ENCODE results near the gene BCAS1.

The BCAS1 gene

DNA sequence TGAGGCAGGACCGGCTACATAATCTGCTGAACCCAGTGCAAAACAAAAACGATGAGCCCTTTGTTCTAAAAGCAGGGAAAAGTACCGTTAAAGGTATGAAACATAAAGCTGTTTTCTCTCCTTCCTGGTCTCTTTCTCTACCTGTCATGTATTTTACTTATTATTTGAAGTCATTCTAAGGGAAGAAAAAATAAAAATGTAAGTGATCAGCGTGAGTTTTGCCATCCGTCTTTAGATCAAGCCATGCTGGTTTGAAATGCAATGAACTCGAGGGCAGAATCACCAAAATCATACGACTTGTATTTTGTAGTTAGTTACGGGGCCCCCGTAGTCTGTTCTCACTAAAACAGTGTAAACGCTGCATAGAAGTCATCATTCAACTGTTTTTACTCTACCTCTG is 2.9 kb upstream of the BCAS1 start:
- no peak for DNase-seq

DNA sequence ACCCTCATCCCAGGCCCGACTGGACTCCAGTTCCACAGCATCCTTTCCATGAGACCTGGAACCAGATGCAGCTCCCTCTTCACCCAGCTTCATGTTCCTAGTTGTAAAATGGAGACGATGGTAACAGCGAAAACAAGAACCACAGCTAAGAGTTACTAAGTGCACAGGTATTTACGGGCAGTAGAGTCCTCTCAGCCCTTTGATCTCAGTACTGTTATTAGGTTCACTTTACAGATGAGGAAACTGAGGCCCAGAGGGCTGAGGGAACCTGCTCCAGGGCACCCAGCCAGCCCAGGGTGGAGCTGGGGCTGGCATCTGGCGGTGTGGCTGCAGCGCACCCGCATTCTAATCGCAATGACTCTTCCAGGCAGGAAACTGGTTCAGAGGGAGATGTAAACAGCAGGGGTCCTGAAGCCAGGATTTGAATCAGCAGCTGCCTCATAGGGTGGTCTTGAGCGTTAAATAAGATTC is 858 bp downstream of the BCAS1 start:
- no peak for DNase-seq

DNA sequence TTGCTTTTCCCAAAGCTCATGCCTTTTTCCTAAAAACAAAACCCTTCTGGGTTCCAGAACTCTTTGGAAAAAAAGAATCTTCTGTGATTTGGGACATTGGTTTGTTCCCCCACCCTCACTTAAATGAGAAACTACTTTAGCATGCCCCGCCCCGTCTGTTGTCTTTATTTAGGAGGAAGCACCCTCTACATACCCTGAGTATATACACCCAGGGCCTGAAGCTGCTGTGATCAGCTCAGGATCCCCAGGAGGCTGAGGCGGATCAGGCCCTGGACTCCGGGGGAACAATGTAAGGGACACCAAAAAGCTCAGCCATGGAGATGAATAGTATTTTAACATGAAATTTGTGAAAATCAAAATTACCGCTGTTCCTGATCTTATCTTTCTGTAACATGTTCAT is 1.4 kb downstream of the BCAS1 start:
- no peak for DNase-seq

DNA sequence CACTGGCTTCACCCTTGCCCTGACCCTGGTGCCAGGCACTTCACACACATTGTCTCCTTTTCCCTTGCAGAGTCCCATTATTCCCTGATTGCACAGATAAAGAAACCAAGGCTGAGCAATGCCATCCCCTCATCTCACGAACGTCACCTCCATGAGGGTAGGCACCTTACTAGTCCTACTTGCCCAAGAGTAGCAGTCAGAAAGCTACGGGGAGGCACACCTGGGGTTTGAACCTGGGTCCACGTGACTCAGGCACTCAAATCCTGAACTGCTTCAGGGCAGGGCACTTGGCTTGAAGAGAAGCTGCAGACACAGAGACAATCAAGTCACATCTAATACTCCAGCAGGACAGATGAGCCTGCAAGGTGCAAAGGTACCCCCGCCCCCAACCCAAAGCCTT is 1.9 kb downstream of the BCAS1 start:
- DNase-seq, result no peak

DNA sequence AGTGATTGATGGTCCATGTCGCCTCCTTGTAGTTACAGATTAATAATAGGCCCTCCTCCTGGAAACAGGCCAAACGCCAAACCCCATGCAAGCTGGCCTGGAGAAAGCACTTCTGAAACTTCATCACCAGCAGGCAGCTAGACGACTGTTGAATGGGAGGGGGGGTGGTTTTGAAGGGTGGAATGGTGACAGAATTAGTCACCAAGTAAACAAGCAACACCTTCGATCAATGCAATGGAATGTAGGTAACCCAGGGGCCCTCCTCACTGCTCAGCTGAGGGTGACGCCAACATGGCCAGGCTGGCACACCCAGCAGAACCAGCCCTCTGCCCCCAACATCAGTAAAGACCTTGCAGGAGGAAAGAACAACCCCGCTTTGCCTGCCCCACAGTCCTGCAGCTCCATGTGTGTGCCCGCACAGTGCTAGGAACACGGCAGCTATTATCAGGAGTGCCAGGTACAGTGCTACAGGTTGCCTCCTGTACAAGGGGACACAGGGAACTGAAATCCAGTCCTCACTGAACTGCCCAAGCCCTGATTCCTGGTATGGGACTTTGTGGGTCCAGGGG is 2.7 kb downstream of the BCAS1 start:
- DNase-seq, result no peak

DNA sequence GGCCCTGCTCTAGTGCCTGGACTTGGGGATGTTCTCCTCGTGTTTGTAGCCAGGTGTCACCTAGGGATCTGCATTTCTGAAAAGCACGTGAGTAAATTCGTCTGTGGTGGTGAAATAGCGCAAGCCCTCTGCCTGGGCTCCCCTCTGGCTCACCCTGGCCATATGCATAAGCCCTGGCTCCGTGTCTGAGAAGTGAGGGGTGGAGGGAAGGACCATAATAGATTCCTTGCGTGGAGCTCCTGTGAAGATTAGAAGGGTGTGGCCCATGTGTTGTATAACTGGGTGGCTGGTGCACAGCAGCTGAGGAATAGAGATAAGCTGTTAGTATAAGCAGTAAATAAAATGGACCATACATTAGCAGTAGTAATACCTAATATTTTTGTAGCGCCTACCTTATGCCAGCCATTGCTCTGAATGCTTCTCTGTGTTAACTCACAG is 4.8 kb downstream of the BCAS1 start:
- DNase-seq, result no peak

DNA sequence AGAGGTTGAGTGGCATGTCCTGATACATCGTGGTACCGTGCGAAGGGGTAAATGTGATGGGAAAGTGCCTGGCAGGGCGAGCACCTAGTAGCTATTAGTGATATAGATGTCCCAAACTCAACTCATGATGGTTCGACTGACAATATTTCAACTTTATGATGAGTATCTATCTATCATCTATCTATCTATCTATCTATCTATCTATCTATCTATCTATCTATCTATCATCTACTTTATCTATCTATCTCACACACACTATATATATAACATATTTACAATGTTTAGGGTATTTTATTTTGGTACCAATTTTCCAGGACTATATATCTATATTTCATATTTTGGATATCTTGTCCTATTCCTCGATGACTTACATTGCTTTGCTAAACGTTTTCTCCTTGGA is 5.5 kb downstream of the BCAS1 start:
- DNase-seq, result no peak

DNA sequence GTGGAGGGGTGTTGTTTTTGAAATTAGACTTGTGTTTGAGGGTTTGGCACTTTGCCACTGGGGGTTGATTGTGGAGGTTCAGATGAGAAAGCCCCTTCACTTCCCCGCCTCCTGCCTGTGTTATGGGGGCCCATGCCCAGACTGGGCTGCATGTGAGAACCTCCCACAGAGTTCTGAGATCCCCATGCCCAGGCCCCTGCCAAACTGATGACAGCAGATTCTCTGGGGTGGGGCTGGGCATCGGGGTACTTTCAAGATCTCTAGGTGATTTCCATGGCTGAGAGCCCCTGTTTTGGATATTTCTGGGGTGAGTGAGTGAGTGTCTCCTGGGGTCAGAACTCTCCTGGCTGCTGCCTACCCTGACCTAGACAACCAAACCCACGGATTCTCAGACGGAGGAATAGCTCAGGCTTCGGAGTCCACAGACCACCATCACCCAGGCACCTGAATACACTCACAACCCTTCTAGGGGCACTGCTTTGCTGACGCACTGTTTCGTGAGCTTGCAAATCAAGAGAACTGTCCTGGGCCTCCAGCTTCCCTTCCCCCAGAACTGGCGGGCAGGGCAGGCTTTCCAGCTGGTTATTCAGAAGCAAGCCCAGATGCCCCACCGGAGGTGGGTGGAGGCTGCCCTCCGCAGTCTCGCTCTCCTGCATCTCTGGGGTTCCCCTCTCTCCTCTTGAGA is 6.3 kb downstream of the BCAS1 start:
- DNase-seq, result no peak

DNA sequence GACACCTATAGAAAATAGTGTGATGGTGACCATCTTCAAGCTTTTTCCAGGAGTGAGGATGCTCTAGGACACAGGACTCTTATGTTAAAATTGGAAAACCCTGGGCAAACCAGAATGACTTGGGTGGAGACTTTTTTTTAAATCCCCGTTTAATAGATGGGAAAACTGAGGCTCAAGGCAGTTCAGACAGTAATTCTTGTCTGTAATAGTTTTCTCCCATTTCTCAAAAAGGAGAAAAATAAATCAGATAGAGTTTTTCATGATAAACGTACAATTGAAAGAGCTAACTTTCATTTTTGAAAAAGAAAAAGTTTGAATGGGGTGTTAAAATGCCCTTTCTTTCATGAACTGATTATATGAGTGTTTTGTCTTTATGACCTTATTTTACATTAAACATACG is 6.8 kb downstream of the BCAS1 start:
- no peak for DNase-seq

DNA sequence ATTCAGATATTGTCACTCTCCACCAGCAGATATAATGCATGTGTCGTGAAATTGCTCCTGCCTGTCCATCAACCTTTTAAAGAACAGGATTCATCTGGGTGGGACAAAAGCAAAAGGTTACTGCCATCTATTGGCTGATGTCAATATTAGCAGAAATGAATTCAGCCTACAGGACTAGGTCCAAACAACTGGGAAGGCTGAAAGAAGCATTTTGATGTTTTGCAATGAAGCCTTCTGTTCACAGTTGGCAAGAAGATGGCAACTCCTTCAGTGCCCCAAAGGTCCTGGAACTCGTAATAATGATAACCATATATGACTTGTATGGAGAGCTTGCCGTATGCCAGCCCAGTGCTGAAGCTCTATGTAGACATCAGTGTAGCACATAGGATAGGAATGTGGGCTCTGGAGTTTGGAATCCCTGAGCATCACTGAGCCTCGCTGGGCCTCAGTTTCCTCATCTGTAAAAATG is 7.5 kb downstream of the BCAS1 start:
- DNase-seq, result no peak

DNA sequence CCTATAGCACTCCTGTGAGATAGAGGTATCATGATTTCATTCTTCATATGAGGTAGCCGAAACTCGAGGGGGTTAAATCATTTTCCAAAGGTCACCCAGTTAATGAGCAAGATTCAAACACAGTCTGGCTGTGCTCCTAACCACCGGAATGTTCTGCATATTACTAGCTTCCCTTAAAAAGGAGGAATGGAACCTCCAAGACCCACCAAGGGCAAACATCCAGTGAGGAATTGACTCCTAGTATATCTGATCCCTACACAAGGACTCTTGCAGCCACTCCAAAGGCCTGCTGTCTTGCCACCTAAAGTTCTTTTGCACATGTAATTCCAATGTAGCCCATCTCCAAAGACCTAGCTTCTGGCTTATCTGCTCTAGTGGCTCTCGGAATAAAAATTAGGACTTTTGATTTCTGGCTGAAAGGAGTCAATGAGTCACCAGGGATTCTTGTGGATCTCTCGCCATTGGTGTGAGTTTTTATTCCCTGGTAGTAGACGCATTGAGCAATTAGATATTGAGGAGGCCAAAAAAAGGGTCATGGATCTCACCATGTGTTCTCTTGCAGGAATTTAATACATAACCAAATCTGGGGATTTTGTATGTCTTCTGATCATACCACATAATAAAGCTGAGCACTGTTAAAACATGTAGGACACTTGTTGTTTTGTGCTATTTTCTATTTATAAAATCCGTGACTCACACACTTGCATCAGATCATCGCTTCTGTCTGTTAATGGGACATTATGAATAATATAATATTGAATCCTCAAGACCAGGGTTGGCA is 9.1 kb downstream of the BCAS1 start:
- DNase-seq, result no peak

DNA sequence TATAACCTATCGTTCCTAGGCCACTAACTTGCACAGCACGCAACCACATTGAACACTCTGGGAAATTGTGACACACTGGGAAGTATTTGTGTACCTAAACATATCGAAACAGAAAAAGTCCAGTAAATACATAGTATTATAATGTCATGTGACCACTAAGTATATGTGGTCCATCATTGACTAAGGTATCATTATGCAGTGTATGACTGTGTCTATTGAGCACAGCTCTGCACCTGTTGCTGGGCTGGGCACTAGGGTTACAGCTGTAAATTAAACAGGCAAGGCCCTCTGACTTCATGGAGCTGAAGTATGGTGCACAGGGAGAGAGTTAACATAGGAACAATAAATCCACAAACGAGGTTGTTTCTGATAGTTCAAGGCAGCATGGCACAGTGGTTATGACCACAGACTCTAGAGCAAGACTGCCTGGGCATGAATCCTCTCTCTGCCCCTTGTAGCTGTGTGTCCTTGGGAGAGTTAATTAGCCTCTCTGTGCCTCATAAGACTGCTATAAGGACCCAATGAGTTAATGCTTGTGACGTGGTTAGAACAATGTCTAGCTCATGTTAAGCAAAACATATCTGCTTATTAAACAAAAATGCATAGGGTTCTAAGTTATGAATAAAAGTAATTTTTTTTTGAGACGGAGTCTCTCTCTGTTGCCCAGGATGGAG is 10.6 kb downstream of the BCAS1 start:
- no peak for DNase-seq

DNA sequence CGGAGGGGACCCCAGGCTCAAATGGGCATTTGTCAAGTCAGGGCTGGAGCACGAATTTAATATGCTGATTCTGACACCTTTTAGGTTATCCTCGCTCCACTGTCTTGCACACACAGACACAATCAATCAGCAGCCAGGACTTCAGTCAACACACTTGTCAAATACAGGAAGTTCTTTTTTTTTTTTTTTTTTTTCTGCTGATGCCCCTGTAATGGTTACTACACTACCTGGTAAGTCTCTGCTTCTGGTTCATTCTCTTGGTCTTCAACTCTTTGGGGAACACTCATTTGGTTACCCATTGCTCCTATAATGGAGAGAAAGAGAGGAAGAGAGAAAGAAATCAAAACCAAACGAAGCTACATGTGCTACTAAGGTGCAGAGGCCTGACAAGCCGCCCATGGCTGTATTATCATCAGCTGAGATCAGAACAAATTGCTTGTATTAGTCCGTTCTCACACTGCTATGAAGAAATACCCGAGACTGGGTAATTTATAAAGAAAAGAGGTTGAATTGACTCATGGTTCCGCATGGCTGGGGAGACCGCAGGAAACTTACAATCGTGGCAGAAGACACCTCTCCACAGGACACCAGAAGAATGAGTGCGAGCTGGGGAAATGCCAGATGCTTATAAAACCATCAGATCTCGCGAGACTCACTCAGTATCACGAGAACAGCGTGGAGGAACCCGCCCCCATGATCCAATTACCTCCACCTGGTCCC is 11.8 kb downstream of the BCAS1 start:
- DNase-seq, result no peak

DNA sequence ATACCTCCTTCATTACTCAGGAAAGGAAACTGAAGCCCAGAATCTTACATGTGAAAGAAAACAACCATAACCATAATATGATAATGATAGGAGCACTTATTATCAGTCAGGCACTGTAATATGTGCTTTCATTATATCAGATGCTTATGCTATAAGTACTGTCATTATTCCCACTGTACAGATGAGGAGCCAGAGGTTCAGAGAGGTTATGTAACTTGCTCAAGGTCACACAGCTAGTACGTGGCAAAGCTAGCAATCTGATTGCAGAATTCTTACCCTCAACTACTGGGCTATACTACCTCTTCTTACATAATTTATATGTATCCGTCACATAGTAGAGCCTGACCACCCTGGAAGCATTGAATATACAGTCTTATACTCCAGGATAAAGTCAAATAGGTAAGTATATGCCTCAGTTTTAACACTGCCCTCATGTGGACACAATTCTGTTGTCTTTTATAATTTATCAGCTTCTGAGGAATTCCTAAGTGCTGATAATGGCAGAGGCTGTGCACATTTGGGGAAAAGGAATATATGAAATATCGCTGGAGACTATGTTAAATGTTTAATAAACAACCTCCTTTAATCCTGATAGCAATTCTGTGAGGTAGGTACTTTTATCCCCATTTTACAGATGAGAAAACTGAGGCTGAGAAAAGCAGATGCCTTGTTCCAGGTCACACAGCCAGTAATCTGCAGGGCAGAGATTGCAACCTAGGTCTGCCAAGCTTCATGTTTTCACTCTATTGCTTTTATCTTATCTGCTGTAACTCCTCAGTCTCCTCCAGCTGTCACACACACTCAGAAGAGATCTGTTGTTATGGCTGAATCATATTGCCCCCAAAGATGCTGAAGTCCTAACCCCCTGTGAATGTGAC is 13.4 kb downstream of the BCAS1 start:
- DNase-seq, result no peak

DNA sequence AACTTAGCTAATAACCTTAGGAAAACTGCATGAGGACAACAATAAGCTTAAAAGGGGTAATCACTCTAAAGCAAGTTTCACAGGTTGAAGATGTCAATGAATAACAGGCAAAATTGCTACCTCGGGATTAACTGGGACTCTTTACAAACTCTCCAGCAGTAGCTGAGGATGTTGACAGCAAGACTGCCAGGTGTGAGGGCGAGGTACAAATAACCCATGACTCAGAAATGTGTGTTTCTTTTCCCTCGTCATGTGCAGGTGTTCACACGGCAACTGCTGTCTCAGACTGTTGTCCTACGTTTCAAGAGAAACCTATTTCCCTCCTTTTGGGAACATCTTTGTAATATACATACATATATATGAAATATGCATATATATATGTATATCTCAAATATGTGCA is 15.9 kb downstream of the BCAS1 start:
- no peak for DNase-seq

DNA sequence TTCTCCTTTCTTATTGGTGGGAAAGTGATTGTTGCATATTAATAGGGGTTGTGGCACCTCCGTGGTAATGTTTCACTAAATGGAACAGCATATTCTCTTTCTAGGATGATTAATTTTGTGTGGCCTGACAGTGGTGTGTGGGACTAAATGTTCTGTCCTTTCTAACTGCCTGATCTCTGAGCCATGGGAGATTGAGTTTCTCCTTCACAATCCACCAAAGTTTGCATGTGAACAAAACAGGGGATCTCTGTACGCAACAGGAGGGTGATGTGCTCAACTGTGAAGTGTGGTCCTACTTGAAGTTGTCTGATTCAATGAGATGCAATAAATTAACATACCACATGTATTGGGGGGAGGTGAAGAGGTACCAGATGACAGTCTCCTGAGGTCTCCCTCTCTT is 19.3 kb downstream of the BCAS1 start:
- DNase-seq, result no peak

DNA sequence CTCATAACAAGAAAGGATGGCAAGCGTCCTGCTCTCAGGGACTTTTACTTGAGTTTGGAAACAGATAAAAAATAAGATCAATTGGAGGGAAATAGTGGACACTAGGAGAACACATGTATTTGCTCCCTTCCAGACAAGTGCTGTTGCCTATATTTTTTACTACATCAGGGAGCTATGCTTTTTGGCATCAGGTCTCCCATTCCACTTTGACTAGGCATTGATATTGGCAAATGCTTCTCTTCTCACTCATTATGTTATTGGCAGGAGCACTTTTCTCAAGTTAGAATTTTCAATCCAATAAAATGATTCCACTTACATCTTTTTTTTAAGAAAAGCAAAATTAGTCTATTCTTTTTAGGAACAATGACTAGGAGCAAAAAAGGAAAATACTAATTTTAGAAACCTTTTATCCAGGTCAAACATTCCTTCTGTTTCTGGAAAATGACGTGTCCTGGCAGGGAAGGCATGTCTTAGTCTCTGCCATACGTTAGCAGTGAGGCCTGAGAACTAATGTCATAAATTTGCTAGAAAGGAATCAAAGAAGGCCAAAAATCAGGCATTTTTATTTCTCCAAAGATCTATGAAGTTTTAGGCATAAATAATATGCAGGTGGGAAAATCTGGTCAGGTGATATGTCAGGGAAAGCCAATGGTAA is 21.4 kb downstream of the BCAS1 start:
- DNase-seq, result no peak

DNA sequence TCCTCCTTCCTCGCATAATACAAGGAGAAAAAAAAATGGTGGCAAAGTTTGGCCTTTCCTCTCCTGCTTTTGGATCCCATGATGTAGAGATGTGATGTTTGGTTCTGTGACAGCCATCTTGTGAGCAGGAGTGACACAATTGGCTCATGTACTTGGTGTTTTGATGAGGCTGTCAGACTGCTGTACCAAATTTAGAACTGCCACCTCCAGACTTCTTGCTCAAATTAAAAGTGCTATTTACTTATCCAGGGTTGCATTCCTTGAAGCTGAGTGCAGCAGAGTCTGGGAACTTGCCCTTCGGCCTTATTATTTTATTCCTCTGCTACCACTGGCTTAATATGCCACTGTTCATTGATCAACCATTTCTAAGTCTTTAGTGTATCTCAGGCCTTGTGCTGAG is 21.9 kb downstream of the BCAS1 start:
- DNase-seq, result no peak

DNA sequence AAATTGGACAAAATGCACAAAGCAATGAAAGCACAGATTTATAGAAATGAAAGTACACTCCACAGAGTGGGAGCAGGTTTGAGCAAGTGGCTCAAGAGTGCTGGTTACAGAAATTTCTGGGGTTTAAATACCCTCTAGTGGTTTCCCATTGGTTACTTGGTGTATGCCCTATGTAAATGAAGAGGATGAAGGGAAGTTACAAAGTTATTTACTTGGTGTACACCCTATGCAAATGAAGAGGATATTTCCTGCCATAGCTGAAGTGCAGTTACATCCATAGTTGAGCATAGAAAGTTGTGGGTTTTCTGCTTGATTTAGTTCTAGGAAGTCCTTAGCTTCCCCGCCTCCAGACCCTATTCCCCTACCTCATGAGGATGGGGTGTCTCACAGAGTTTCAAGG is 22.7 kb downstream of the BCAS1 start:
- no peak for DNase-seq

DNA sequence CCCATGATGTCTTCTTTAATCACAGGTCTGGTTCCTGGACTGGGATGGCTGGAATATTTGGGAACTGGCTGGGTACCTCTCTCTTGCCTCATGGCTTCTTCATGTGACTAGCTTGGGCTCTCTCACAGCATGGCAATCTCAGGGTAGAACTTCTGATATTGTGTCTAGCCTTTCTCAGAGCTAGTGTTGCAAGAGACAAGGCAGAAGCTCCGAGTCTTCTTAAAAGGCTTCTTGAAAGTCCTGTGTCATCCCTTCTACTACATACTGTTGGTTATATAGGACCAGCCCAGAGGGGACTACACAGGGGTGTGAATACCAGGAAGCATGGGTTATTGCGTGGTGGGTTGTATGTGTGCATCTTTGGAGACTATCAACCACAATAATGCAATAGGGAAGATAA is 23.3 kb downstream of the BCAS1 start:
- DNase-seq, result no peak

DNA sequence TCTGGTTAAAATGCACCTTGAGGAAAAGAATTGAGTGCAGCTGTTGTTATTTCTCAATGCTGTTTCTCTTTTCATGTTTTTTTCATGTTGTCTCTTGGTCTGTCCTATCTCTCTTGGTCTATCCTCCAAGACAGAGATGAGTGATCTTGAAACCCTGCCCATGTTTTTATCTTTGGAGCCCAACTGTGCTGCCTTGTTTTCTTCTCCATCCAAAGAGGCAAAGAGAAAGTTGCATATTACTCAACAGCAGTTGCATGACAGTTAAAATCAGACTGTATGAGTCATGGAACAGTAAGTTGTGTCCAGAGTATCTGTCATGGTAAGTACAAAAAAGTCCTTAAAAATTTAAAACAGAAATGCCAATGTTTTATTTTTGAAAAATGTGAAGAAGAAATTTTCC is 26.2 kb downstream of the BCAS1 start:
- no peak for DNase-seq

Data from NCI-H2029 (cell line).